Stomach (tissue), 9 donors: Measurements from ENCODE around the gene CCDC78. TPM values are rescaled to one million over a fixed set of nuclear protein-coding genes. Genes with fewer than 3 reads are reported as not detected.

Experiments
- DNase-seq, 2 donors: peaks; one replicate each; pipeline versions ENCODE4 v3.0.0 to v3.0.0-alpha.2; 2013 to 2019
- H3K27ac ChIP-seq, 5 donors: fragments of 200-600 bp in 4 of 5; sonication (generic) in 4 of 5; one replicate each; pipeline ENCODE4 v1.5.1; 2013 to 2019; ENCODE audit warnings: mild to moderate bottlenecking in 1 of 5, moderate library complexity in 1 of 5
- H3K27me3 ChIP-seq, 3 donors: fragments of 200-600 bp; sonication (generic); one replicate each; pipeline ENCODE4 v1.5.1; 2017 to 2019; ENCODE audit warnings: mixed run types in 1 of 3
- H3K36me3 ChIP-seq, 4 donors: fragments of 200-600 bp; sonication (generic); 1 replicate in 3 of 4; 2 replicates in 1 of 4; pipeline ENCODE4 v1.5.1; 2016 to 2019
- H3K4me1 ChIP-seq, 4 donors: fragments of 200-600 bp; sonication (generic); one replicate each; pipeline ENCODE4 v1.5.1; 2016 to 2019
- H3K4me3 ChIP-seq, 4 donors: fragments of 200-600 bp; sonication (generic) in 3 of 4; one replicate each; pipeline ENCODE4 v1.5.1; 2016 to 2019; ENCODE audit warnings: mild to moderate bottlenecking in 1 of 4
- H3K9me3 ChIP-seq, 4 donors: fragments of 200-600 bp; sonication (generic); one replicate each; pipeline ENCODE4 v1.5.1; 2016 to 2019
- CTCF ChIP-seq, 7 experiments: fragments of 450-650 bp in 4 of 7; fragments of 200-600 bp in 3 of 7; sonication (generic) in 3 of 7; IDR thresholded peaks; one replicate each; pipeline ENCODE4 v1.5.1; 2016 to 2019; ENCODE audit warnings: antibody characterized with exemption in 7 of 7, control low read depth in 2 of 7, mild to moderate bottlenecking in 1 of 7
- EP300 ChIP-seq: sonication (generic); formaldehyde crosslinking; IDR thresholded peaks from one replicate; pipeline ENCODE4 v1.6.1; 2017; ENCODE audit warnings: antibody characterized with exemption
- POLR2A ChIP-seq, 4 donors: fragments of 450-650 bp; IDR thresholded peaks; one replicate each; pipeline ENCODE4 v1.6.1; 2016; ENCODE audit warnings: antibody characterized with exemption in 4 of 4, control low read depth in 2 of 4, mild to moderate bottlenecking in 1 of 4, moderate library complexity in 1 of 4
- POLR2AphosphoS5 ChIP-seq, 3 donors: sonication (generic); formaldehyde crosslinking; IDR thresholded peaks; one replicate each; pipeline ENCODE4 v1.6.1; 2016; ENCODE audit warnings: antibody characterized with exemption in 3 of 3
- WGBS, 5 donors: extraction: QIAGEN DNeasy Blood & Tissue Kit in 3 of 5; methylation state at CpG; one replicate each; pipeline versions ENCODE4 v1.1.5 to v1.1.7; 2013 to 2018; 5-methylcytosine and 5-hydroxymethylcytosine counted together
- intact Hi-C: fragments of 100-400 bp; cut with DNase I; formaldehyde crosslinking; loops from one replicate; pipeline ENCODE4 v1.15.1; 2023; ENCODE audit warnings: low total_unique reads
- polyA plus RNA-seq, 3 donors: library from polyadenylated mRNA; stranded (reverse); fragments of 200-250 nt; gene quantifications; one replicate each; pipeline ENCODE4 v1.2.3, GENCODE V29; 2013
- total RNA-seq, 5 donors: library from RNA; depleted of rRNA; stranded (reverse); fragments of >200 nt; gene quantifications; one replicate each; pipeline versions ENCODE4 v1.1.0 to v1.2.3, GENCODE V29; 2014 to 2016
- donor health status: healthy with polysubstance abuse.
- donor health status: Bipolar disorder and iron deficiency.
- donor health status: healthy.

Gene CCDC78
- total and polyA plus RNA-seq, 8 donors: 1.3 to 14.3 (median 1.5) TPM; not detected in 4

GRCh38 chr16:680967-681745, 45.1 kb downstream of the CCDC78 start:
- TF ChIP-seq POLR2AphosphoS5 (IDR thresholded peaks at IDR 0.05): peak in 1 of 3 donors; percentile 50
- TF ChIP-seq EP300: no peak
- Histone ChIP-seq H3K27me3 (peaks cover 0 to 5% (median 0%) of the 10 kb centered on the region in 3 donors), H3K4me1 (peaks cover 49 to 82% (median 80%) of the 10 kb centered on the region in 4 donors), H3K4me3 (peak overlapping the region; percentile 88 to 93 (median 88)), H3K36me3 (peaks cover 20 to 33% (median 24%) of the 10 kb centered on the region in 4 donors), H3K27ac (peak overlapping the region; percentile 93 to 97 (median 95)), H3K9me3 (no peaks in the 10 kb centered on the region)
- DNase-seq: peak; percentile 51 to 58
- WGBS, 5 donors: 31 to 59% (median 41%) methylated on average over 25 to 44 of the region's 44 CpGs
- intact Hi-C loops: no loop called here

DNA sequence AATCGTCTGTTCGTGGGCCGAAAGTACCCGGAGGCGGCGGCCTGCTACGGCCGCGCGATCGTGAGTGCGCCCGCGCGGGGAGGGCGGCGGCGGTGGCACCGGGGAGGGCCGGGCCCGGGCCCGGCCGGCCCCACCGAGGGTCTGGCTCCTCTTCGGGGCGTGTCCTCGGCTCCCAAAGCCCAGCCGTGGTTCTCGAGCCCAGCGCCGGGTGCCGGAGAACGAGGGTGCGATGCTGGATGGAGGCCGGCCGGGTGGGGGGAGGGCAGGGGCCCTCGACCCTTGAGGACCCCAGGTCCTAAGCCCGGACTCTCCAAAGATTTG, 45.7 kb downstream of the CCDC78 start:
- Histone ChIP-seq H3K27ac (peak overlapping the region; percentile 93 to 97 (median 95)), H3K36me3 (peaks cover 20 to 27% (median 24%) of the 10 kb centered on the region in 4 donors), H3K27me3 (peaks cover 0 to 10% (median 0%) of the 10 kb centered on the region in 3 donors), H3K9me3 (no peaks in the 10 kb centered on the region), H3K4me3 (peak overlapping the region; percentile 88 to 93 (median 88)), H3K4me1 (peaks cover 55 to 82% (median 80%) of the 10 kb centered on the region in 4 donors)
- no peak for TF ChIP-seq EP300
- TF ChIP-seq CTCF (IDR thresholded peaks at IDR 0.05): no peak
- WGBS, 5 donors: 0 to 1% (median 1%) methylated on average over 12 to 38 of the region's 38 CpGs
- no peak for DNase-seq
- intact Hi-C loops: no loop called here

DNA sequence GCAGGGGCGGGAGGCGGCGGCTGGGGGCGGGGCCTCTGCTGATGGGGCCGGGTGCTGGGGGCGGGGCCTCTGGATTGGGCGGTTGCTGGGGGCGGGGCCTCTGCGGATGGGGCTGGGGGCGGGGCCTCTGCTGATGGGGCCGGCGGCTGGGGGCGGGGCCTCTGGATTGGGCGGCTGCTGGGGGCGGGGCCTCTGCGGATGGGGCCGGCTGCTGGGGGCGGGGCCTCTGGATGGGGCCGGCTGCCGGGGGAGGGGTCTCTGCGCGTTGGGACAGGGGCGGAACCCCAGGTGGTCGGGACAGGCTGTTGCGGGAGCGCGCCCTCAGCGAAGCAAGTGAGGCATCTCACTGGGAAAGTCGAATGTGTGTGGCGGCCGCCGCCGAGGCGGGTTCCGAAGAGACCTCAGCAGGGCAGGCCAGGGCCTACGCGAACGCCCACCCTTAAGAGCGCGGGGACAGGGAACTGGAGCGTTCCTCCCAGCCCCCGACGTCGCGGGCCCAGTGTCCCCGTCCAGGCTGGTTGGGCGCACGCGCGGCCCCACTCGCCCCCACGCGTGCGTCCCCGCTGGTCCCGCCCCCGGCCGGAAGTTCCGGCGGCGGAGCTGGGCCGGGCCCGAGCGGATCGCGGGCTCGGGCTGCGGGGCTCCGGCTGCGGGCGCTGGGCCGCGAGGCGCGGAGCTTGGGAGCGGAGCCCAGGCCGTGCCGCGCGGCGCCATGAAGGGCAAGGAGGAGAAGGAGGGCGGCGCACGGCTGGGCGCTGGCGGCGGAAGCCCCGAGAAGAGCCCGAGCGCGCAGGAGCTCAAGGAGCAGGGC, 46.2 kb downstream of the CCDC78 start, which contains the start of gene STUB1:
Gene STUB1 (plus strand): TSS at position 597 of the 811 bp plus-strand sequence. CDS start 116 bp downstream, at position 713.
- DNase-seq: peak; percentile 89 to 95
- peak within 1 kb of the TSS; percentile 93 to 97 (median 95) for H3K27ac ChIP-seq

GRCh38 chr16:678858-679813, 47.1 kb downstream of the CCDC78 start:
- Histone ChIP-seq H3K27ac (peak overlapping the region; percentile 62 to 97 (median 93)), H3K36me3 (peaks cover 22 to 25% (median 23%) of the 10 kb centered on the region in 4 donors), H3K27me3 (peaks cover 0 to 18% (median 0%) of the 10 kb centered on the region in 3 donors), H3K4me1 (peaks cover 55 to 84% (median 80%) of the 10 kb centered on the region in 4 donors), H3K9me3 (no peaks in the 10 kb centered on the region), H3K4me3 (peak overlapping the region; percentile 88 to 93 (median 88))
- intact Hi-C loops: no loop called here
- DNase-seq: peak; percentile 76 to 91
- 17 to 45% (median 26%) methylated on average over 27 to 52 of the region's 52 CpGs for WGBS, 5 donors
- TF ChIP-seq CTCF (IDR thresholded peaks at IDR 0.05) (no peak), POLR2A (IDR thresholded peaks at IDR 0.05) (no peak), POLR2AphosphoS5 (IDR thresholded peaks at IDR 0.05) (no peak), EP300 (no peak)

More for the DNA sequence above, 46.2 kb downstream of the CCDC78 start, which contains the start of gene STUB1:
- Histone ChIP-seq H3K9me3 (no peaks in the 10 kb centered on the region), H3K27me3 (peaks cover 0 to 16% (median 0%) of the 10 kb centered on the region in 3 donors), H3K36me3 (peaks cover 20 to 25% (median 21%) of the 10 kb centered on the region in 4 donors), H3K4me3 (peak within 1 kb of the TSS; percentile 88 to 93 (median 88)), H3K4me1 (peaks cover 57 to 82% (median 80%) of the 10 kb centered on the region in 4 donors)
- TF ChIP-seq POLR2AphosphoS5 (IDR thresholded peaks at IDR 0.05) (peak; percentile 14 to 83 (median 66)), EP300 (no peak)
- intact Hi-C loops: no loop called here
- WGBS, 5 donors: 0 to 1% (median 0%) methylated on average over 11 to 91 of the region's 91 CpGs
